Skeletal muscle tissue (tissue), 4 donors: ENCODE measurements around the gene ARL5C. TPM values are rescaled to one million over a fixed set of nuclear protein-coding genes. Genes with fewer than 3 reads are reported as not detected.

ENCODE experiments used
- H3K27ac ChIP-seq: one replicate; pipeline ENCODE4 v1.7.0; 2013; ENCODE audit warnings: mild to moderate bottlenecking, low read depth, low read length, inconsistent platforms
- H3K27me3 ChIP-seq, 3 donors: one replicate each; pipeline ENCODE4 v1.7.0; 2013; ENCODE audit warnings: low read length in 3 of 3; ENCODE audit not compliant: control insufficient read depth in 3 of 3, insufficient read depth in 3 of 3
- H3K36me3 ChIP-seq, 3 donors: one replicate each; pipeline ENCODE4 v1.7.0; 2013; ENCODE audit warnings: low read length in 3 of 3; ENCODE audit not compliant: control insufficient read depth in 3 of 3, insufficient read depth in 3 of 3
- H3K4me1 ChIP-seq, 3 donors: one replicate each; pipeline ENCODE4 v1.7.0; 2013; ENCODE audit warnings: low read length in 3 of 3, mild to moderate bottlenecking in 3 of 3; ENCODE audit not compliant: control insufficient read depth in 3 of 3, insufficient read depth in 3 of 3
- H3K4me3 ChIP-seq, 3 donors: one replicate each; pipeline ENCODE4 v1.7.0; 2013; ENCODE audit warnings: low read length in 3 of 3
- H3K9ac ChIP-seq, 3 donors: one replicate each; pipeline ENCODE4 v1.7.0; 2013; ENCODE audit warnings: low read length in 3 of 3, mild to moderate bottlenecking in 3 of 3, moderate library complexity in 2 of 3, low read depth in 1 of 3
- H3K9me3 ChIP-seq, 3 donors: one replicate each; pipeline ENCODE4 v1.7.0; 2013; ENCODE audit warnings: low read length in 3 of 3; ENCODE audit not compliant: control insufficient read depth in 3 of 3
- total RNA-seq: library from RNA; depleted of rRNA; stranded (reverse); fragments of >200 nt; gene quantifications from one replicate; pipeline ENCODE4 v1.2.3, GENCODE V29; 2014
- donor health status: Osteomylitis.

Gene ARL5C
- total RNA-seq, 1 donor from 2014 or later, result under 0.01 TPM

DNA sequence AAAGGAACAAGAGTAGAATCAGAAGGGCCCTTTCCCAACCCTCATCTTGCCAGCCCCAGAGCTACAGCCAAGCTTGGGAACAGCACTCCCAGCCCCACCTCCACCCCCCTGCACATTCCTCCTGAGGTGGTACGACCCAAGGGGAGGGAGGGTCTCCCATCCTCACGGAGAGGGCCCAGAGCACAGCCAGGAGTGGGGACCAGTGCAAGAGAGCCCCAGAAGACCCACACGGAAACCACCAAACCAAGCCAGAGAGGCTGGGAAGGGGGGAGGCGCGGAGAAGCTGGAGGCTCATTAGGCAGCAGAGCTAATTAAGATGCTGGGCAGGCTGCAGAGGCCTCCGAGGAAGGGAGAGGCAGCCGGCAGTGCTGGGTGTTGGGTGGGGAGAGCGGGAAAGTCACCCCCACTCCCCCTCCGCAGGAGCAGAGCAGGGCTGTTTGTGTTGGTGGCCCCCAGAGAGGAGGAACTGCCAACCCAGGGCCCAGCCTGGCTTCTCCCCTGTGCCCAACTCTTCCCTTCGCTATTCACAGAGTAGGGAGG is 29.1 kb upstream of the ARL5C start:
- Histone ChIP-seq H3K4me3 (peak overlapping the region; percentile 30 to 77 (median 72)), H3K36me3 (peaks cover 2 to 15% (median 10%) of the 10 kb centered on the region in 3 donors), H3K4me1 (peaks cover 65 to 69% (median 65%) of the 10 kb centered on the region in 3 donors), H3K9me3 (no peaks in the 10 kb centered on the region), H3K27ac (peak overlapping the region; percentile 99), H3K27me3 (no peaks in the 10 kb centered on the region), H3K9ac (peak overlapping the region; percentile 63 to 89 (median 88))

DNA sequence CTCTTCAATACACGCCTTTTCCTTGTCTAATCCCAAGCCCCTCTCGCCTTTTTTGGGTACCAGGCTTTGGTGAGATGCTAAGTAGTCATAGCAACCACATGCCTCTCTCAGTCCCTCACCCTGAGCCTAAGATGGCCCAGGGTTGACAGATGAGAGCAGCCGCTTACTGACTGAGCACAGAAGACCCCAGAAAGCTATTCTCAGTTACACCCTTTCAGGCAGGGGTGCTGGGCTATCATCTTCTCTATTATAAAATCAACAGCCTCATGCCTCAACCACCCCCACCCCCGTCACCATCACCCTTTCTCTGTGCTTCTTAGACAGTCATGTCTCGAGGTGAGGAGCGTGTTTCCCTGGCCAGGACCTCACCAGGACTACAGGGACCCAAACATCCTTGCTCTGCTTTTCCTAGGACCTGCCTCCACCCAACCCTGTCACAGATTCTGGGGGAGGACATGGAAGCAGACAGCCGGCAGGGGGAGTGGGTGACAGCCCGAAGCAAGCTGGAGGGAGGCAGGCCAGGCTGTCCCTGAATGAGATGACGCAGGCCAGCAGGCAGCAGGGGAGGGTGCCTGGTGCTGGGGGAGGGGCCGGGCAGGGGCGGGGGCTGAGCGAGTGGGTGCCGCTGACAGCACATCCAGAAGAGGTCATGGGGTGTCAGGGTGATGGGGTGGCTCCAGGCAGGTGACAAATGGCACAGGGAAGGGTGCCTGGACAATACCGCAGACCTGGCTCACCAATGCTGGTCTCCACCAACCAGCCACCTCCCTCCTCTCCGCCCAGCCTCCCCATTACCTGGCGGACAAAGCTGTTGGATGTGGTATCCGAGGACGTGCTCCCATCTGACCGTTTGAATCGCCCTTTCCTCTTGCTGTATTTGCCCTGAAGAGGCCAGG is 28.4 kb upstream of the ARL5C start:
- Histone ChIP-seq H3K4me3 (peak overlapping the region; percentile 23 to 99 (median 94)), H3K9ac (peak overlapping the region; percentile 73 to 98 (median 89)), H3K27ac (peak overlapping the region; percentile 99), H3K36me3 (peaks cover 2 to 15% (median 10%) of the 10 kb centered on the region in 3 donors), H3K4me1 (peaks cover 61 to 69% (median 65%) of the 10 kb centered on the region in 3 donors), H3K27me3 (no peaks in the 10 kb centered on the region), H3K9me3 (no peaks in the 10 kb centered on the region)

DNA sequence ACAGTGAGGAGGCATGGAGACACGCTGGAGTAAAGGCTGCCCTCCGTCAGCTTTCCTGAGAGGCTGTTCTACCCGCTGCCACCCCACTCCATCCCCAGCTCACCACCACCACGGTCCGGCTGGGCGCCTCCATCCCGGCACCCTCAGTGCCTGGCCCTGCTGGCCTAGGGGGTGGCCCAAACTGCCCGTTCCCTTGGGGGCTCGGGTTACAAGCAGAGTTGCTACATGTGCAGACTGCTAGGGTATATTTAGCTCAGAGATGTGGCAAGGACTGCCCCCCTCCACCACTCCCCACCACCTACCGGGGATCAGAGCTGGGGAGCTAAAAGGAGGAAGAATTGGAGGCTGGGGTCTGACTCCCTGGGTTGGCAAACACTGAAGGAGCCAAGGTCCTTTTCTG is 27.4 kb upstream of the ARL5C start:
- Histone ChIP-seq H3K27me3 (no peaks in the 10 kb centered on the region), H3K27ac (peak overlapping the region; percentile 99), H3K9ac (peak overlapping the region; percentile 65 to 98 (median 73)), H3K36me3 (peaks cover 2 to 19% (median 10%) of the 10 kb centered on the region in 3 donors), H3K4me3 (peak overlapping the region; percentile 75 to 99 (median 94)), H3K9me3 (no peaks in the 10 kb centered on the region), H3K4me1 (peaks cover 53 to 65% (median 57%) of the 10 kb centered on the region in 3 donors)

DNA sequence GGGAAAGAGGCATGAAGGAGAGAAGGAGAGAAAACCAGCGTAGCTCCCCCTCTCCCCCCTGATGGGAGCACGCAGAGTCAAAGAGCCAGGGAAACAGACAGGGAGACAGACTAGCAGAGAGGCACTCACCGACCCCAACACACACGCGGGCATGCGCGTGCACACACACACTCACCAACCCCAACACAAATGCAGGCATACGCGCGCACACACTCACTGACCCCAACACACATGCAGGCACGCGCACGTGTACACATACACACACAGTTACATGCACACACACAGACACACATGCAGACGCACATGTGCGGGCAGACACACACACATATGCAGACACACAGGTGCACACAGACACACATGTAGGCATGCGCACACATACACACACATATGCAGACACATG is 26.9 kb upstream of the ARL5C start:
- Histone ChIP-seq H3K27ac (peak overlapping the region; percentile 99), H3K36me3 (peaks cover 2 to 19% (median 13%) of the 10 kb centered on the region in 3 donors), H3K9me3 (no peaks in the 10 kb centered on the region), H3K27me3 (no peaks in the 10 kb centered on the region), H3K4me1 (peaks cover 48 to 60% (median 53%) of the 10 kb centered on the region in 3 donors), H3K9ac (peak overlapping the region; percentile 50 to 98 (median 73)), H3K4me3 (peak overlapping the region; percentile 75 to 99 (median 94))

DNA sequence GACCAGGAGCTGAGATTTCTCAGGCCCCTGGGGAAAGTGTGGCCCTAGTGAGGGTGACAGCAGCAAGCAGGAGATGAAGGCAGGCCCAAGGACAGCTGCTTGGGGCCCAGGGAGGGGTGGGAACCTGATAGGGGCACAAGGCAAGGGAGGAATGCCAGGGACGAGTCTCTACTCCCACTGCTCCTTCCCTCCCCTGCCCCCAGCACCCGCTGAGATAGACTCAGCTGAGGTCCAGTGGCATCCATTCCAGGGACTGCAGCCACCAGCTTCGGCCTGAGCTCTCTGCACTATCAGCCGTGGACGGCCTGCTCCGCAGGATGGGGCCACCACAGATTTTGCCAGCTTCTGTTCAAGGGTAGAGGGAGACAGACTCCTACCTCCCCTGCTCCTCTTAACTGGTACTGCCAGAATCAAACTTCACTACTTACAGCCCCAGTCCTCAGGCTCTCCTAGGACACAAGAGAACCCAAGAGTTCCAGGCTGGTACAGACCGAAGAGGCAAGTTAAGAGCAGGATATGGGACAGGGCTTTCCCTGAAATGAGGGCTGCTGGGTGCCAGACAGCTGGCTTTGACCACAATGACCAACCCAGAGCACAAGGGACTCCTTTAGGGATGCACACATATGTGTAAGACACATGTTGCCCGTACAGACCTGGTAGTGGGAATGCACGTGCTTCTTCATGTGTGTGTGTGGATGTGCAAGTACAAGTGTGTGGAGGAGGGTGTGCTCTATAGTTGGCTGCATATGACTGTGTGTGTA is 26.0 kb upstream of the ARL5C start:
- H3K36me3 ChIP-seq, result peaks cover 9 to 25% (median 21%) of the 10 kb centered on the region in 3 donors
- peak overlapping the region; percentile 86 to 98 (median 89) for H3K9ac ChIP-seq
- H3K27ac ChIP-seq, result peak overlapping the region; percentile 99
- no peaks in the 10 kb centered on the region for H3K9me3 ChIP-seq
- H3K27me3 ChIP-seq, result no peaks in the 10 kb centered on the region
- H3K4me1 ChIP-seq, result peaks cover 53 to 69% (median 58%) of the 10 kb centered on the region in 3 donors
- peak overlapping the region; percentile 75 to 99 (median 94) for H3K4me3 ChIP-seq

DNA sequence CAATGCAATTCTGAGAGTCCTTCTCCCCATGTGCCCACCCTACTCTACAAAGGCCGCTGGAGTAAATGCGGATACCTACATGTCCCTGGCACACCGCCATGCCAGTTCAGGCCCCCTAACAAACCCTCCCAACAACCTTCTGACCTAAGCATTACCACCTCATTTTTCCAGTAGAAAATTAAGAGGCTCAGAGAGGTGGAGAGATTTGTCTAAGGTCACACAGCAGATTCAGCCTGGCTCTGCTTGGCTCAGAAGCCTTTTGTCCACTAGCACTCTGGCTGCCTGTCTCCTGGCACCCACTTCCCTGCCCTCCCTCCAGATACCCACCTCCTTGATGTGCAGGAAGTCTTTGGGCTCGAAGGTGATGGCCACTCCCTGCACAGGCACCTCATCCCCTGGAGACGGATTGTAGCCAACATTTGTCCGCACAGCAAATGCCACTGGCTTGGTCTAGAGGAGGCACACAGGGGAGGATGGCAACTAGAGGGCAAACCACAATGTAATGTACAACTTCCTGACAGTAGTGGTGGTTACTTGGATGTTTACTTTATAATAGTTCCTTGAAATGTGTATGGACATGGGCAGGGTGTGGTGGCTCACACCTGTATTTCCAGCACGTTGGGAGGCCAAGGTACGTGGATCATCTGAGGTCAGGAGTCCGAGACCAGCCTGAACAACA is 21.3 kb upstream of the ARL5C start:
- peaks cover 47 to 56% (median 48%) of the 10 kb centered on the region in 3 donors for H3K36me3 ChIP-seq
- no peaks in the 10 kb centered on the region for H3K27me3 ChIP-seq
- no peak overlapping the region for H3K4me3 ChIP-seq
- H3K4me1 ChIP-seq, result peaks cover 21 to 42% (median 21%) of the 10 kb centered on the region in 3 donors
- no peaks in the 10 kb centered on the region for H3K9me3 ChIP-seq
- no peak overlapping the region for H3K27ac ChIP-seq
- H3K9ac ChIP-seq, result peak overlapping the region in 2 of 3 donors; percentile 8 to 45

DNA sequence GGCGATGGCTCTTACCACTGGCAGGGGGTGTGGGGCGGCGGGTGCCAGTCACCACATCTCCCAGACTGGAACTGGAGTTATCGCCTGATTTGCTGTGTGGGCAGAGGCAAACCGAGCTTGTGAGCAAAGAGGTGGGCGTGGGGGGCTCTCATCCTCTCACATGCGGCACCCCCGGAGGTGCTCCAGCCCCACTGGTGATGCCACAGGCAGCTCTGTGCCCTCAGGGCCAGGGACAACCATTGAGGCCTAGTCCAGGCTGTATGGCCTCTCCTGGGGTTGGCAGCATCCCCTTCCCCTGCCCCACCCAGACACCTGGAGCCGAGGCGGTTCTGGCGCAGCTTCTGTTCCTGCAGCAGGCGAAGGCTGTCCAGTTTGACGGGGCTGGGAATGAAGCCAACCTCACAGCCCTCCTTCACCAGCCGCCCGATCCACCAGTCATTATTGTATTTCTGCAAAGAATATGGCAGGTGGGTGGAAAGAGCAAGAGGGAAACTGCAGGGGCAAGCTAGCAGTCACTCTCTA is 20.6 kb upstream of the ARL5C start:
- H3K4me1 ChIP-seq, result peaks cover 13 to 35% (median 15%) of the 10 kb centered on the region in 3 donors
- H3K36me3 ChIP-seq, result peaks cover 45 to 54% (median 49%) of the 10 kb centered on the region in 3 donors
- H3K9me3 ChIP-seq, result no peaks in the 10 kb centered on the region
- no peak overlapping the region for H3K9ac ChIP-seq
- H3K4me3 ChIP-seq, result no peak overlapping the region
- no peak overlapping the region for H3K27ac ChIP-seq
- H3K27me3 ChIP-seq, result no peaks in the 10 kb centered on the region

DNA sequence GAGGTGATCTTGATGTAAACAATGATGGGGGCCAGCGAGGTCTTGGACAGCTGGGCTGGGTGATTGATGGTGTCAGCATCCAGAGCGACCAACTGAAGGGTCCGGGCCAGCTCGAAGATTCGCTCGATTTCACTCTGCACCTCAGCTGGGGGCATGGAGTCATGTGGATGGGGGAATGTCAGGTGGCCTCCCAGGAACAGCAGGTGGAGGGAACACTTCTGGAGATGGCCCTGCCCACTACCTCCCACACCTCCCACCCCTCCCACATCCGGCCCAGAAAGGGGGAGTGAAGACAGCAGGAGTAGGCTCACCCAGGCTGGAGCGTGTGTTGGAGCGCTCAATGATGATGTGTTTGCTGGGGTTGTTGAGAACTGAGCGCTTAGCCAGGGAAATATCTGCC is 17.8 kb upstream of the ARL5C start:
- H3K9me3 ChIP-seq, result no peaks in the 10 kb centered on the region
- peaks cover 55 to 61% (median 58%) of the 10 kb centered on the region in 3 donors for H3K36me3 ChIP-seq
- H3K4me3 ChIP-seq, result no peak overlapping the region
- H3K27me3 ChIP-seq, result no peaks in the 10 kb centered on the region
- no peak overlapping the region for H3K9ac ChIP-seq
- no peak overlapping the region for H3K27ac ChIP-seq
- H3K4me1 ChIP-seq, result peaks cover 6 to 23% (median 6%) of the 10 kb centered on the region in 3 donors

DNA sequence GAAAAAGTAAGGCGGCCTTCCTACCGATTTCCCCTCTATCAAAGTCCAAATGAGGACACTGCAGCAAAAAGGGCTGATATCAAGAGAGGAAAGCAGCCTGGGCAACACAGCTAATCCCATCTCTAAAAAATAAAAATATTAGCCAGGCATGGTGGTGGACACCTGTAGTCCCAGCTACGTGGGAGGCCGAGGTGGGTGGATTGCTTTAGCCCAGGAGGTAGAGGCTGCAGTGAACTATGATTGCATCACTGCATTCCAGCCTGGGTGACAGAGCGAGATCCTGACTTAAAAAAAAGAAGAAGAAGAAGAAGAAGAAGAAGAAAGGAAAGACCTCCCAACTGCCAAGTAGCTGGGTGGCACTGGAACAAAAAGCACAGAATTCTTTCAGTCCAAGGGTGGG is 17.1 kb upstream of the ARL5C start:
- Histone ChIP-seq H3K27me3 (no peaks in the 10 kb centered on the region), H3K4me3 (no peak overlapping the region), H3K36me3 (peaks cover 56 to 65% (median 58%) of the 10 kb centered on the region in 3 donors), H3K27ac (no peak overlapping the region), H3K9me3 (no peaks in the 10 kb centered on the region), H3K4me1 (peaks cover 6 to 29% (median 8%) of the 10 kb centered on the region in 3 donors), H3K9ac (no peak overlapping the region)
